WTC11 (cell line): Measurements from ENCODE around the gene GLB1L3.

Experiments
- IRF2 ChIP-seq: sonication (generic); formaldehyde crosslinking; IDR thresholded peaks from 2 replicates; pipeline ENCODE4 v1.8.0; 2022; ENCODE audit warnings: low read depth, missing genetic modification reagents, borderline replicate concordance
- JUN ChIP-seq: sonication (generic); formaldehyde crosslinking; IDR thresholded peaks from 2 replicates; pipeline ENCODE4 v1.8.0; 2023; ENCODE audit warnings: mild to moderate bottlenecking, missing genetic modification reagents
- KAT7 ChIP-seq: sonication (generic); formaldehyde crosslinking; IDR thresholded peaks from 2 replicates; pipeline ENCODE4 v1.8.1; 2023; ENCODE audit warnings: missing genetic modification reagents, mild to moderate bottlenecking, borderline replicate concordance
- NFYB ChIP-seq: sonication (generic); formaldehyde crosslinking; conservative IDR thresholded peaks from 2 replicates; pipeline ENCODE4 v1.8.0; 2022; ENCODE audit warnings: low read depth, missing genetic modification reagents
- NR1H2 ChIP-seq: sonication (generic); formaldehyde crosslinking; IDR thresholded peaks from 2 replicates; pipeline ENCODE4 v1.9.0; 2021; ENCODE audit warnings: mild to moderate bottlenecking, moderate library complexity, missing genetic modification reagents
- NR2C2 ChIP-seq: sonication (generic); formaldehyde crosslinking; IDR thresholded peaks from 2 replicates; pipeline ENCODE4 v1.8.0; 2022; ENCODE audit warnings: mild to moderate bottlenecking, missing genetic modification reagents
- SP1 ChIP-seq: sonication (generic); formaldehyde crosslinking; conservative IDR thresholded peaks from 2 replicates; pipeline ENCODE4 v1.8.1; 2022; ENCODE audit warnings: missing genetic modification reagents
- TEAD4 ChIP-seq: sonication (generic); formaldehyde crosslinking; IDR thresholded peaks from 2 replicates; pipeline ENCODE4 v1.8.0; 2022; ENCODE audit warnings: mild to moderate bottlenecking, missing genetic modification reagents
- TF ChIP-seq, protein P1 (sequence below): fragments of 200-600 bp; IDR thresholded peaks from 2 replicates; pipeline ENCODE4 v1.8.0; 2022; ENCODE audit warnings: antibody characterized with exemption
- TF ChIP-seq, protein P2 (sequence below): sonication (generic); formaldehyde crosslinking; IDR thresholded peaks from 2 replicates; pipeline ENCODE4 v1.8.0; 2022; ENCODE audit warnings: mild to moderate bottlenecking, missing genetic modification reagents
- TF ChIP-seq, protein P3 (sequence below): sonication (generic); formaldehyde crosslinking; IDR thresholded peaks from 2 replicates; pipeline ENCODE4 v1.8.1; 2022; ENCODE audit warnings: missing genetic modification reagents, borderline replicate concordance
- TF ChIP-seq, protein P4 (sequence below): sonication (generic); formaldehyde crosslinking; IDR thresholded peaks from 2 replicates; pipeline ENCODE4 v1.8.1; 2023; ENCODE audit warnings: mild to moderate bottlenecking, missing genetic modification reagents
- TF ChIP-seq, protein P5 (sequence below): fragments of 250-450 bp; sonication (Bioruptor Pico); IDR thresholded peaks from 2 replicates; pipeline ENCODE4 v2.1.2; 2022; ENCODE audit warnings: mild to moderate bottlenecking, moderate library complexity
- TF ChIP-seq, protein P6 (sequence below): sonication (generic); formaldehyde crosslinking; conservative IDR thresholded peaks from 2 replicates; pipeline ENCODE4 v1.8.1; 2022; ENCODE audit warnings: mild to moderate bottlenecking, missing genetic modification reagents

DNA sequence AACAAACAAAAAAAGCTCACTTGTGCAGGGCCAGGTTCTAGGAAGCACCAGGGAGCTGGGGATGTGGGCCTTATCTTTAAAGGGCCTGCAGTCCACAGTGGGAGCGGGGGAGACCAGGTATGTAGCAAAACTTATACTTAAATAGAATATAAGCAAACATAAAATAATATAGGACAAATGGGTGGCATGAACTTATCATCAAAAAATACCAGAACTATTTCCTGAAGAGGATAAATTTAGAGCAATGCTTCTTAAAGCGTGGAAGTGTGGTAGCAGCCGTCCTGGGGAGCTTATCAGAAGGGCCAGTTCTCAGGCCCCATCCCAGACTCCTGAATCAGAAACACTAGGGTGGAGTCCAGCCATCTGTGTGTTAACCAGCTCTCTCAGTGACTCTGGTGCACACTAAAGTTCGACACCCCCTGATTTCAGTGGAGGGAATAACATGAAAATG, 42.4 kb upstream of the GLB1L3 start:
- TF ChIP-seq SP1 (no peak), NR1H2 (CRISPR knock-in tag) (no peak), NR2C2 (CRISPR knock-in tag) (no peak), JUN (CRISPR knock-in tag) (no peak), IRF2 (no peak), NFYB (CRISPR knock-in tag) (no peak), TEAD4 (CRISPR knock-in tag) (no peak), KAT7 (no peak)
- TF ChIP-seq, protein P1, sequence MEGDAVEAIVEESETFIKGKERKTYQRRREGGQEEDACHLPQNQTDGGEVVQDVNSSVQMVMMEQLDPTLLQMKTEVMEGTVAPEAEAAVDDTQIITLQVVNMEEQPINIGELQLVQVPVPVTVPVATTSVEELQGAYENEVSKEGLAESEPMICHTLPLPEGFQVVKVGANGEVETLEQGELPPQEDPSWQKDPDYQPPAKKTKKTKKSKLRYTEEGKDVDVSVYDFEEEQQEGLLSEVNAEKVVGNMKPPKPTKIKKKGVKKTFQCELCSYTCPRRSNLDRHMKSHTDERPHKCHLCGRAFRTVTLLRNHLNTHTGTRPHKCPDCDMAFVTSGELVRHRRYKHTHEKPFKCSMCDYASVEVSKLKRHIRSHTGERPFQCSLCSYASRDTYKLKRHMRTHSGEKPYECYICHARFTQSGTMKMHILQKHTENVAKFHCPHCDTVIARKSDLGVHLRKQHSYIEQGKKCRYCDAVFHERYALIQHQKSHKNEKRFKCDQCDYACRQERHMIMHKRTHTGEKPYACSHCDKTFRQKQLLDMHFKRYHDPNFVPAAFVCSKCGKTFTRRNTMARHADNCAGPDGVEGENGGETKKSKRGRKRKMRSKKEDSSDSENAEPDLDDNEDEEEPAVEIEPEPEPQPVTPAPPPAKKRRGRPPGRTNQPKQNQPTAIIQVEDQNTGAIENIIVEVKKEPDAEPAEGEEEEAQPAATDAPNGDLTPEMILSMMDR = no peak
- TF ChIP-seq, protein P2, sequence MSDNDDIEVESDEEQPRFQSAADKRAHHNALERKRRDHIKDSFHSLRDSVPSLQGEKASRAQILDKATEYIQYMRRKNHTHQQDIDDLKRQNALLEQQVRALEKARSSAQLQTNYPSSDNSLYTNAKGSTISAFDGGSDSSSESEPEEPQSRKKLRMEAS = no peak
- TF ChIP-seq, protein P3, sequence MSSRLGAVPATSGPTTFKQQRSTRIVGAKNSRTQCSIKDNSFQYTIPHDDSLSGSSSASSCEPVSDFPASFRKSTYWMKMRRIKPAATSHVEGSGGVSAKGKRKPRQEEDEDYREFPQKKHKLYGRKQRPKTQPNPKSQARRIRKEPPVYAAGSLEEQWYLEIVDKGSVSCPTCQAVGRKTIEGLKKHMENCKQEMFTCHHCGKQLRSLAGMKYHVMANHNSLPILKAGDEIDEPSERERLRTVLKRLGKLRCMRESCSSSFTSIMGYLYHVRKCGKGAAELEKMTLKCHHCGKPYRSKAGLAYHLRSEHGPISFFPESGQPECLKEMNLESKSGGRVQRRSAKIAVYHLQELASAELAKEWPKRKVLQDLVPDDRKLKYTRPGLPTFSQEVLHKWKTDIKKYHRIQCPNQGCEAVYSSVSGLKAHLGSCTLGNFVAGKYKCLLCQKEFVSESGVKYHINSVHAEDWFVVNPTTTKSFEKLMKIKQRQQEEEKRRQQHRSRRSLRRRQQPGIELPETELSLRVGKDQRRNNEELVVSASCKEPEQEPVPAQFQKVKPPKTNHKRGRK (CRISPR knock-in tag) = no peak
- TF ChIP-seq, protein P4, sequence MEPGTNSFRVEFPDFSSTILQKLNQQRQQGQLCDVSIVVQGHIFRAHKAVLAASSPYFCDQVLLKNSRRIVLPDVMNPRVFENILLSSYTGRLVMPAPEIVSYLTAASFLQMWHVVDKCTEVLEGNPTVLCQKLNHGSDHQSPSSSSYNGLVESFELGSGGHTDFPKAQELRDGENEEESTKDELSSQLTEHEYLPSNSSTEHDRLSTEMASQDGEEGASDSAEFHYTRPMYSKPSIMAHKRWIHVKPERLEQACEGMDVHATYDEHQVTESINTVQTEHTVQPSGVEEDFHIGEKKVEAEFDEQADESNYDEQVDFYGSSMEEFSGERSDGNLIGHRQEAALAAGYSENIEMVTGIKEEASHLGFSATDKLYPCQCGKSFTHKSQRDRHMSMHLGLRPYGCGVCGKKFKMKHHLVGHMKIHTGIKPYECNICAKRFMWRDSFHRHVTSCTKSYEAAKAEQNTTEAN (CRISPR knock-in tag) = no peak
- TF ChIP-seq, protein P5, sequence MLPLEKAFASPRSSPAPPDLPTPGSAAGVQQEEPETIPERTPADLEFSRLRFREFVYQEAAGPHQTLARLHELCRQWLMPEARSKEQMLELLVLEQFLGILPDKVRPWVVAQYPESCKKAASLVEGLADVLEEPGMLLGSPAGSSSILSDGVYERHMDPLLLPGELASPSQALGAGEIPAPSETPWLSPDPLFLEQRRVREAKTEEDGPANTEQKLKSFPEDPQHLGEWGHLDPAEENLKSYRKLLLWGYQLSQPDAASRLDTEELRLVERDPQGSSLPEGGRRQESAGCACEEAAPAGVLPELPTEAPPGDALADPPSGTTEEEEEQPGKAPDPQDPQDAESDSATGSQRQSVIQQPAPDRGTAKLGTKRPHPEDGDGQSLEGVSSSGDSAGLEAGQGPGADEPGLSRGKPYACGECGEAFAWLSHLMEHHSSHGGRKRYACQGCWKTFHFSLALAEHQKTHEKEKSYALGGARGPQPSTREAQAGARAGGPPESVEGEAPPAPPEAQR (CRISPR knock-in tag) = no peak
- TF ChIP-seq, protein P6, sequence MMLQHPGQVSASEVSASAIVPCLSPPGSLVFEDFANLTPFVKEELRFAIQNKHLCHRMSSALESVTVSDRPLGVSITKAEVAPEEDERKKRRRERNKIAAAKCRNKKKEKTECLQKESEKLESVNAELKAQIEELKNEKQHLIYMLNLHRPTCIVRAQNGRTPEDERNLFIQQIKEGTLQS (CRISPR knock-in tag) = no peak
